ENCODE data around the gene NOCT.

Gene NOCT

GRCh38 chr4:139035650-139036049 is 20.1 kb downstream of the NOCT start:
- no peak for DNase-seq (ENCODE audit: extremely low spot score)
- TF ChIP-seq, protein P1, sequence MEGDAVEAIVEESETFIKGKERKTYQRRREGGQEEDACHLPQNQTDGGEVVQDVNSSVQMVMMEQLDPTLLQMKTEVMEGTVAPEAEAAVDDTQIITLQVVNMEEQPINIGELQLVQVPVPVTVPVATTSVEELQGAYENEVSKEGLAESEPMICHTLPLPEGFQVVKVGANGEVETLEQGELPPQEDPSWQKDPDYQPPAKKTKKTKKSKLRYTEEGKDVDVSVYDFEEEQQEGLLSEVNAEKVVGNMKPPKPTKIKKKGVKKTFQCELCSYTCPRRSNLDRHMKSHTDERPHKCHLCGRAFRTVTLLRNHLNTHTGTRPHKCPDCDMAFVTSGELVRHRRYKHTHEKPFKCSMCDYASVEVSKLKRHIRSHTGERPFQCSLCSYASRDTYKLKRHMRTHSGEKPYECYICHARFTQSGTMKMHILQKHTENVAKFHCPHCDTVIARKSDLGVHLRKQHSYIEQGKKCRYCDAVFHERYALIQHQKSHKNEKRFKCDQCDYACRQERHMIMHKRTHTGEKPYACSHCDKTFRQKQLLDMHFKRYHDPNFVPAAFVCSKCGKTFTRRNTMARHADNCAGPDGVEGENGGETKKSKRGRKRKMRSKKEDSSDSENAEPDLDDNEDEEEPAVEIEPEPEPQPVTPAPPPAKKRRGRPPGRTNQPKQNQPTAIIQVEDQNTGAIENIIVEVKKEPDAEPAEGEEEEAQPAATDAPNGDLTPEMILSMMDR (IDR thresholded peaks at IDR 0.05; ENCODE audit: control extremely low read depth, extremely low read depth, low read depth, missing control alignments) = no peak
- CTCF ChIA-PET = interaction anchor here (0.9 to 1.5 kb wide), 4 partner anchors 16 to 260 kb away, joined by 3 to 5 read pairs (median 3); no protein-coding TSS in a partner anchor
- POLR2A ChIA-PET = no interaction called here

GRCh38 chr4:139036885-139037284 is 21.3 kb downstream of the NOCT start:
- ChIA-PET POLR2A (no interaction called here), CTCF (interaction anchor here (1.3 to 1.5 kb wide), 2 partner anchors 17 to 259 kb away, joined by 3 to 5 read pairs; no protein-coding TSS in a partner anchor)
- DNase-seq (ENCODE audit: extremely low spot score) = no peak
- TF ChIP-seq, protein P1 (IDR thresholded peaks at IDR 0.05; ENCODE audit: control extremely low read depth, extremely low read depth, low read depth, missing control alignments) = no peak

GRCh38 chr4:139038874-139039443 is 23.4 kb downstream of the NOCT start:
- CTCF ChIA-PET = interaction anchor here (1.9 to 9.2 kb wide), 2 partner anchors 8 to 13 kb away, joined by 6 to 88 read pairs; no protein-coding TSS in a partner anchor
- TF ChIP-seq, protein P1 (IDR thresholded peaks at IDR 0.05; ENCODE audit: control extremely low read depth, extremely low read depth, low read depth, missing control alignments) = no peak
- DNase-seq (ENCODE audit: extremely low spot score) = no peak
- POLR2A ChIA-PET = interaction anchor here (0.6 to 1.2 kb wide), 3 partner anchors 18 to 266 kb away, joined by 3 to 6 read pairs (median 4); no protein-coding TSS in a partner anchor

GRCh38 chr4:139042981-139043460 is 27.4 kb downstream of the NOCT start:
- TF ChIP-seq, protein P1 (IDR thresholded peaks at IDR 0.05; ENCODE audit: control extremely low read depth, extremely low read depth, low read depth, missing control alignments) = no peak
- CTCF ChIA-PET = interaction anchor here (0.9 to 9.2 kb wide), 3 partner anchors 12 to 253 kb away, joined by 3 to 88 read pairs (median 3); no protein-coding TSS in a partner anchor
- no peak for DNase-seq (ENCODE audit: extremely low spot score)
- POLR2A ChIA-PET = no interaction called here

DNA sequence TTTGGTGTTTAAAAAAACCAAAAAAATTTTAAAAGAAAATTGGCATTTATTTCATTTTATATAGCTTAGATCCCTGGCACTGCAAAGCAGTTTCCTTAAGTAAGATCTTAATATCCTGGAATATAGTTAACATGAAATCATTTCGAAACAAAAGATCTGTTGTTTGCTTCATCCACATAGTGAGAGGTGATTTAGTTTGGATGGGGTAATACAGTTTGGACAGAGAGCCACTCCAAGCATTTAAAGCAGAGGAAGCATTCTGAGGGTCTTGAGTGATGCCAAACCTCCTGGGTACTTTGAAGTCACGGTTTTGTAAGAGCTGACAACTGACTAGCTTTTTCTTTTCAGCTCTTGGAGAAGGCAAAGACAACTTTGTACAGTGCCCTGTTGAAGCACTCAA is 28.7 kb downstream of the NOCT start:
- no peak for DNase-seq (ENCODE audit: extremely low spot score)
- ChIA-PET POLR2A (no interaction called here), CTCF (interaction anchor here (9.2 kb wide), 1 partner anchor 13 kb away, joined by 88 read pairs; no protein-coding TSS in a partner anchor)
- TF ChIP-seq, protein P1 (IDR thresholded peaks at IDR 0.05; ENCODE audit: control extremely low read depth, extremely low read depth, low read depth, missing control alignments) = no peak

DNA sequence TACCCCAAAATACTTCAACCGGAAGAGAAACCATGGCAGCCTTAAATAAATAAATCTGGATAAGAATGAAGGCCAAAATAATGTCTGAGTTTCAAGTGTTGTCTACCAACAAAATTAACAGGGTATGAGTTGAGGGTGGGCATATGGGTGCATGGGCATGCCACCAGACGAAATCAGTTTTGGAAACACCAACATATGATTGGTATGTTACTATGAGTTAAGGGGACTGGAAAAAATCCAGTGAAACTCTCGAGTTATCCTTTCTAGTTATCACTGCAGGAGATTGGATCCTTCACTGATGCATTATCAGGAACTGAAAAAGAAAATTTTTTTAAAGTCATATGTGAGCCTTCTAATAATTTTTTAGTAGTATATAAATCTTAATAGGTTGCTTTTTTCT is 32.4 kb downstream of the NOCT start:
- no peak for DNase-seq (ENCODE audit: extremely low spot score)
- POLR2A ChIA-PET = no interaction called here
- TF ChIP-seq, protein P1 (IDR thresholded peaks at IDR 0.05; ENCODE audit: control extremely low read depth, extremely low read depth, low read depth, missing control alignments) = no peak
- CTCF ChIA-PET = interaction anchor here (0.6 kb wide), 1 partner anchor 18 kb away, joined by 3 read pairs; no protein-coding TSS in a partner anchor
